ENCODE results near the gene RCC1.
"Not testable (repeated sequence)": the region's sequence is repeated elsewhere in the genome, so short reads cannot be mapped to it uniquely, and the experiment has no call there.

The RCC1 gene

GRCh38 chr1:28581531-28582247 is 75.8 kb downstream of the RCC1 start:
- peak; percentile 94 for ATAC-seq
- TF ChIP-seq SNAI2 (CRISPR knock-in tag; IDR thresholded peaks at IDR 0.05) (no peak), ZNF70 (CRISPR knock-in tag; IDR thresholded peaks at IDR 0.05) (peak; percentile 84), ZC3H10 (CRISPR knock-in tag; IDR thresholded peaks at IDR 0.05) (no peak), PATZ1 (CRISPR knock-in tag; IDR thresholded peaks at IDR 0.05; ENCODE audit: borderline replicate concordance) (peak; percentile 57), GLIS3 (CRISPR knock-in tag; IDR thresholded peaks at IDR 0.05) (peak; percentile 75; the same call in 1 of the 2 replicates), TCF4 (CRISPR knock-in tag; IDR thresholded peaks at IDR 0.05; ENCODE audit: borderline replicate concordance) (no peak; the same call in 1 of the 2 replicates), TSHZ2 (CRISPR knock-in tag; IDR thresholded peaks at IDR 0.05) (peak; percentile 73; the same call in 1 of the 2 replicates), ZFP3 (CRISPR knock-in tag; IDR thresholded peaks at IDR 0.05) (0 out of 2 replicates have a peak, but pooled peaks have one; percentile 43)

- no peak for TF ChIP-seq BACH2 (CRISPR knock-in tag; IDR thresholded peaks at IDR 0.05; ENCODE audit: borderline replicate concordance)
- no peak for TF ChIP-seq ISL1 (CRISPR knock-in tag; IDR thresholded peaks at IDR 0.05)
- no peak for TF ChIP-seq CSRNP3 (CRISPR knock-in tag; IDR thresholded peaks at IDR 0.05)
- TF ChIP-seq CREB5 (CRISPR knock-in tag; IDR thresholded peaks at IDR 0.05; ENCODE audit: low read depth) = no peak
- TF ChIP-seq ZC3H10 (CRISPR knock-in tag; IDR thresholded peaks at IDR 0.05) = no peak
- no peak for TF ChIP-seq ZNF8 (CRISPR knock-in tag; IDR thresholded peaks at IDR 0.05)
- TF ChIP-seq PPARA (CRISPR knock-in tag; IDR thresholded peaks at IDR 0.05; ENCODE audit: borderline replicate concordance) = no peak
- TF ChIP-seq GLIS3 (CRISPR knock-in tag; IDR thresholded peaks at IDR 0.05) = no peak
- TF ChIP-seq ZNF70 (CRISPR knock-in tag; IDR thresholded peaks at IDR 0.05) = no peak
- TF ChIP-seq ARNTL (CRISPR knock-in tag; IDR thresholded peaks at IDR 0.05; ENCODE audit: borderline replicate concordance, low read depth) = no peak
- no peak for TF ChIP-seq TSHZ2 (CRISPR knock-in tag; IDR thresholded peaks at IDR 0.05)
- no peak for TF ChIP-seq POU6F1 (CRISPR knock-in tag; IDR thresholded peaks at IDR 0.05; ENCODE audit: borderline replicate concordance, low read depth)
- no peak for TF ChIP-seq RARB (CRISPR knock-in tag; IDR thresholded peaks at IDR 0.05)
- TF ChIP-seq TCF4 (CRISPR knock-in tag; IDR thresholded peaks at IDR 0.05; ENCODE audit: borderline replicate concordance) = no peak
- TF ChIP-seq ZFP3 (CRISPR knock-in tag; IDR thresholded peaks at IDR 0.05) = no peak
- ATAC-seq = peak; percentile 45
These were observed 76.4 kb downstream of the RCC1 start for GRCh38 chr1:28582248-28582615.

GRCh38 chr1:28586585-28587391 is 80.9 kb downstream of the RCC1 start:
- ATAC-seq = not testable (repeated sequence)
